Fibroblast of peridontal ligament (primary cell): ENCODE results near the gene KIF1B.

Experiments used
- DNase-seq: peaks from one replicate; pipeline ENCODE4 v3.0.0-alpha.2; 2010; ENCODE audit errors: extremely low read depth

The KIF1B gene

DNA sequence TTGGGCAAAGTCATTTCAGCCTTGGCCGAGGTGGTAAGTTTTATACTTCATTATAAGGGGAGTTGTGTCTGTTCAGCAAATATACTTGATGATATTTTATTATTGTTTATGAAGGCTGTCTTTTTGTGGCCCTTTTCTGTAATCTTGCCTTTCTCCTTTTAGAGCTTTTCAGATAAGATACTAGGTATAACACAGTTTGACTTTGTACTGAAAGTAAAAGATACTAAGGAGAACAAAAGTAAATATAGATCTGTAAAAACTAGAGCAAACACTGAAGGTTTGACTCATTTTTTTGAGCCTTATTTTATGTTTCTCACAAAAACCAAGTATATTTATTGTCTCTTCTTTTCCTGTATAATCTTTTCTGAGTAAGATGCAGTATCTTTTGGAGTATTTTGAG lies 61.9 kb downstream of the KIF1B start:
- DNase-seq, result no peak

DNA sequence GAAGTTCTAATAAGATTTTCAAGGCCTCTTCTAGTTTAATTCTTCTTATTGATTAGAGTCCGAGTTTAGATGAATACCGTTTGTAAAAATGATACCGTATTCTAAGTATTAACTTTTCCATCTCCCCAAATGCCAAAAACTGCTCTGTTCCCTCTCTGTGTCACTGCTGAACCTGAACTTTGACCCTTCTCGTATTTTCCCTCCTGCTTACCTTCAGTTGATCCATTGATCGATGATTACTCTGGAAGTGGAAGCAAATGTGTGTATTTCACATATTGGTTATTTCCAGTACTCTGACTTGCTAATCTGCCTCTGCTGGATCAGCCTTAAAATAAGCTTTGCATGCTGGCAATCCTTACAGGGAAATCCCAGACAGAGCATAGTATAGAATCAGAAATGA lies 68.5 kb downstream of the KIF1B start:
- DNase-seq, result no peak

DNA sequence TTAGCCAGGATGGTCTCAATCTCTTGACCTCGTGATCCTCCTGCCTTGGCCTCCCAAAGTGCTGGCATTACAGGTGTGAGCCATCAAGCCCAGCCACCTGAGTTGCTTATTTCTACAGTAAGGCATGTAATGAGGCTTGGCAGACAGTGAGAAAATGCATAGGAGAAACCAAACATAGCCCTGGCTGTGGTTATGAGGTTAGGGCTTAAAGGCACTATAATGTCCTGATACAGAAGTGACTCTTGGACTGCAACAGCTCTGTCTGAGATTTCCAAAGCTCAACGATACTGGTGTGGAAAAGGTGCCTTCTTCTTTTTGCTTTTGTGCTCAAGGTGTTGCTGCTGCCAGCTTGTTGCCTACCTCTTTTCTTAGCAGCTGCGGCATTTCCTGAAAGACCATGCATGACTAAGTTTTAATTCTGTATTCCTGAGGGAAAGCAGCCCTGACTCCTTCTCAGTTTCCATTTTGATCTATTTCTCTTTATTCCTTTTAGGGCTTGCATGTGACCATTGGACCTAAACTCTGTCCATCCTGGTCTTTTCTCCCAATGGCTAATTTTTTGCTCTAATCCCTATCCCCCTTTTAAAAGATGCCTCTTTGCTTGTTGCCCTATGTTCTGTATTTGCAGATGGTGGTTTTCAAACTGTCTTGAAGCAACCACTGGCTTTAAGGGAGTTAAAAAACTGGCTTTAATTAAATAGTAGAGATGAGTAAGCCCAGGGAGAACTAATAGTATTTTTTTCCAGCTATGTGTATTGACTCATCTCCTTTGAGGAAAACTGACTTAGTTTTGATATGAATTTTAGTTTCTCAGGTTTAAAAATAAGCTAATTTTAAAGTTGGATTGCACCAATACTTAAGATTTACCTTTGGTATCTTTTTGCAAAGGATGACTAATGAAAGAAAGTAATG lies 70.3 kb downstream of the KIF1B start:
- peak; percentile 79 for DNase-seq

DNA sequence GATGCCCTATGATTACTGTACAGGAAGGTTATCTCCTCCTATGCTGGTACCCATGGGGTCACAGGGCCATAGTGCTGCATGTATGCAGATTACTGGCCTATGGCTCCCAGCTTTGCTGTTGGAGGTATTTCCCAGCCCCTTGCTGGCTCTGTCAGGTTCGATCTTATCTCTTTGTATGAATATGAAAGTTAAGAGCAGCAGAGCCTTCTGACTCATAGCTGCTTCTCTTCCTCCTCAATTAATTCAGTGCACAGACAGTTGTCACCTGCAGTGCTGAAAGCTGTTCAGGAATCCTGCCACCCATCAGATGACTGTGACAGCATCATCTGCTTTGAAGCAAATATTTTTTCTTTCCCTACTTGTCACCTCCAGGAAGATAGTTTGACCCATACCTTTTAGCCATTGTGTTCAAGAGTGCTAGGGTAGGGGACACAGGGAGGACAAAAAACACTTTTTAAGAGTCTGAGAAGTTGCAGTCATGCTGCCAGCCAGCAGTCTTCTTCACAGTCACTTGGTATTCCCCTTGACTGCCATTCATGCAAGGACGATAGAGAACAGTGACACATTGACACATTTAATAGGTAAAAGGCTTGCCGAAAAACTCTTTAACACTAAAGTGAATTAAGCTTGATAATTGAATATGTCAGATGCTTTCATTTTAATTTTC lies 73.1 kb downstream of the KIF1B start:
- no peak for DNase-seq

DNA sequence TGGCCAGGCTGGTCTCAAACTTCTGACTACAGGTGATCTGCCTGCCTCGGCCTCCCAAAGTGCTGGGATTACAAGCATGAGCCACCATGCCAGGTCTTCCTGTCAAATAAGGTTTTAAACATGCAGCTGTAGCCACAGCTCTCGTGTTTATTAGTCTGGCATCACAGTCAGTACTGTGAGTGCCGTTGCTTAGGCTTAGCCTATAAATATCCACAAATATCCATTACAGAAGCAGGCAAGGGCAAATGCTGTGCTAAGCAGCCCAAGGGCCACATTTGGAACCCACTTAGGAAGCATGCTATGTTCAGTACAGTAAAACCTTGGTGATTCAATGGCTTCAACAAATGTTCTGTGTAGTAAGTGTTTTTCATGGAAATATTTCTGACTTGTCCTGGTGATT lies 75.9 kb downstream of the KIF1B start:
- no peak for DNase-seq

DNA sequence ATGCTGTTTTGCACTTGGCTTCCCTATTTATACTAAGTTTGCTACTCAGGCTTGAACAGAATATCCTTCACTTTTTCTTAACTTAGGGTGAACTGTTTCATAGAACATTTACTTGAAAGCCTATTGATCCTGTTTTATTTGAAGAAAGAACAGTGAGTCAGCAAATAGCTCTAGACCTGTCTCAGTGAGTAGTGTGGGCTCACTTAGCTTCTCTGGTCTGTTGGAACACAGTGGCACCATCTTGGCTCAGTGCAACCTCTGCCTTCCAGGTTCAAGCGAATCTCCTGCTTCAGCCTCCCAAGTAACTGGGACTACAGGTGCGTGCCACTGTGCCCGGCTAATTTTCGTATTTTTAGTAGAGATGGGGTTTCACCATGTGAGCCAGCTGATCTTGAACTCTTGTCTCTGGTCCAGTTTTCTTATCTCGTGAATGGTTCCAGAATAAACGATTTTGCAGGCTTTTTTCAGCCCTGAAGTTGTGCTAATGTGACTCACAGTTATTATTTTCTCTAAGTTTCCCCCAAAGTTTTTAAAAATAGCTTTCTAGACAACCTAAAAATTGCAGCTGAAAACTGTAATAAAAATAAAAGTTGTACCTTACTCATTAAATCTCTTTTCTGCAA lies 76.8 kb downstream of the KIF1B start:
- no peak for DNase-seq

DNA sequence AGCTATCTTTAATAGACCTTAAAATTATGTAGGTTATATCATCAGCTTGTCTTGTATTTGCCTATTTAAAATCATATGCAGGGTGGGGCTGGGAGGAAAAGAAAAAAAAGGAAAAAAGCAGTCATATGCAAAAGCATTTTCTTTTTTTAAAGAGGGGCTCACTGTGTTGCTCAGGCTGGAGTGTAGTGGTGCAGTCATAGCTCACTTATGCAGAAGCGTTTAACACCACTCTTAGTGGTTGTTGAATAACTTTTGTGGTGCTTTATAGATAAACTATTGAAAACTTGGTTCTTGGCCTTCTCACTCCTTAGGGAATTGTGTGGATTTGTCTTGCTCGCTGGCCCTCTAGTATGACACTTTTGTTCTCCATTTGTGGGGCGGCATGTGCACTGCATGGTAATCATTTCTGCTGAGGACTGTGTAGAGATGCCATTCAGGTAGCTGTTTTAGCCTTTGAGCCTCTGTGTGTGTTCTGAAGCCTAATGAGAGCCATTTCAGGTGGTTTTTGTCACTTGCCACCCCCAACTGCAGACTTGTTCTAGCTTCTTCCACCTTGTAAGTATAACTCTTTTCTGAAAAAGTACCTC lies 77.8 kb downstream of the KIF1B start:
- DNase-seq, result no peak

DNA sequence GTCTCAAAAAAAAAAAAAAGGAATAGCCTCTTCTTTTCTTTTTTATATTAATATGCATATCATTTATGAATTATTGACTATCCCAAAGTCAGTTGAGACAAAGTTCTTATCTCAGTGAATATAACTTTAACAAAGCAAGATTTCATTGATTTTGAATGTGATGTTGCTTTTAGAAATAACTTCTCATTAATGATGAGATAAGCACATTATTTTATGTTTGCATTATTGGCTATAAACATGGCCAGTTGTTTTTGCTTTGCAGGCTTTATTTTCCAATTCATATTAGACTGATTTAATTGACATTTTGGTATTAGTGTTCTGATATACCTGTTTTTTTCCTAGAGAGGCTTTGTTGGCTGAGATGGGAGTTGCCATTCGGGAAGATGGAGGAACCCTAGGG lies 81.3 kb downstream of the KIF1B start:
- DNase-seq, result no peak

DNA sequence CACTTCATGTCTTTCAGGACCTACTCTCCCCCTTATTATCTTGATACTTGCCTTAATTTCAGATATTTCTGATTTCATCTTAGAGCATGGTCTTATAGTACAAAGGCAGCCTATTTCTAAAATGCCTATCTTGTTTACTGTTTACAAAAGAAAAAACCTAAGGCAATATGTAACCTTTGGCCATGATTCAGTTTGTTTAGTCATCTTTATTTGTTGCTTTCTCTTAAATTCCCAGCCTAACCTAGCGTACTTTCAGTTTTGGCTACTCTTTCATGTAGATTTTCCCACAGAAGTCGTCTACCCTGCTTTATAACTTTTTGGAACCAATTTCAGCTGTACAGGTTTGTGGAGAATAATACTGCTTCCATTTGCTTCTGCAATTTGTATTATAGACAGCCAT lies 81.8 kb downstream of the KIF1B start:
- DNase-seq, result peak; percentile 32

DNA sequence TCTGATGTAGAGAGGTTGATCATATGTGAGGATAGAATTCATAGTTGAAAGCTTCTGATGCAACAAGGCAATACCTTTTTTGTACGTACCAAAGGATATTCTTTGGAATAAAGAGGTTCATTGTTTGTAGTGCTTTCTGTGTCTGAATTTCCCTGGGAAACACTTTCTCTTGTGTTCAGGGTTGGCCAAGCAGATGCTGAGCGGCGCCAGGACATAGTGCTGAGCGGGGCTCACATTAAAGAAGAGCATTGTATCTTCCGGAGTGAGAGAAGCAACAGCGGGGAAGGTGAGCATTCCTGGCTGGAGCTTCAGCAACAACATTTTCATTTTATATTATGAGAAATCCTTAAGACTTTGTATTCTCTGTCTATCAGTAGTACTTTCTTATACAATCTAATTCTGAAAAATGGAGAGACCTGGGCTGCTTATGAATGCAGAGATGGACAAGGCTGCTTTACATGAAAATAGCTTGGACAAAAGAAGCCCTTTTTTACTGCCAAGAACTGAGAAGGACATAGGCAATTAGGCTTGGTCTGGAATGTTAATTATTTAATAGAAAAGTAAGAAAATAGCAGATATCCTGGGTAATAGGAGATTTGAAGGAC lies 85.2 kb downstream of the KIF1B start:
- DNase-seq, result no peak

DNA sequence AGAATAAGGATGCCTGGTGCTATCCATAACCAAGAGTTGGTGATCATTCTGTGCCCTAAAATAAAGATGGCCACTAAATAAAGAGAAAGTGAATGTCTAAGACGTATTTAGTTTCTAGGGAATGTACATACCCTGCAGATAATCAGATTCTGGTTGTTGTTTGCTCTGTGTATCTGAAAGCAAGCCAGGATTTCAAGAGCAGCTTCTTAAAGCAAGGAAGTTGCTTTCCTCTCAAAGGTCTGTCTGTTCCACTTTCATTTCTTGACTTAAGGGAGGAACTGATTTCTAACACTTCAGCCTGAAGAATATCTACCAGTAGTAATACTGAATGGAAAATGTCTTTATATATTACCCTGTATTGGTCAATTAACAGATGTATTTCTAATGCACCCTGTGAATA lies 88.8 kb downstream of the KIF1B start:
- peak; percentile 33 for DNase-seq

DNA sequence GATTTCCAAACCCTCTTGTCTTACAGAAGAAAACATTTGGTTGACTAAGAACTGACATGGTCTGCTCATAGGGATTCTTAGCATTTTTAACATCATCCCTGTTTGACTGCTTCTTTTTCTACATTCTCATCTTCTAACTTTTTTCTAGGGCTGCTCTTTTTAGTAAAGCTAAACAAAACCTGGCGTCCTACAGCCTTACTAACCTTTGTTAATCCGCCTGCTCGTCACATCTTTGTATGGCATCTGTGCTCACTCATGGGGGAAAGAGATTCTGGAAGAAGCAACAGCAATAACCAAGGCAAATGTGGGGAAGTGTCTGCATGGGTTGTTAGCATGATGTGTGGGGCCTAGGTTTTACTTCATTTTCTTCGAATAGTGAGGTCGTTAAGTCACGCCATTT lies 92.0 kb downstream of the KIF1B start:
- no peak for DNase-seq

DNA sequence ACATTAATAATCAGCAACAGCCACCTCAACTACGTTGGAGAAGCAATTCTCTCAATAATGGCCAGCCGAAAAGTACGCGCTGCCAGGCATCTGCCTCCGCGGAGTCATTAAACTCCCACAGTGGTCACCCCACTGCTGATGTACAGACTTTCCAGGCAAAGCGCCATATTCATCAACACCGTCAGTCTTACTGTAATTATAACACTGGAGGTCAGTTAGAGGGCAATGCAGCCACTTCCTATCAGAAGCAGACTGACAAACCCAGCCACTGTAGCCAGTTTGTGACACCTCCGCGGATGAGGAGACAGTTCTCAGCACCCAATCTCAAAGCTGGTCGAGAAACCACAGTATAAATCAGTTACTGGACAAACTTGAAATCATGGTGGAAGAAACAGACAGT lies 93.9 kb downstream of the KIF1B start:
- DNase-seq, result no peak

DNA sequence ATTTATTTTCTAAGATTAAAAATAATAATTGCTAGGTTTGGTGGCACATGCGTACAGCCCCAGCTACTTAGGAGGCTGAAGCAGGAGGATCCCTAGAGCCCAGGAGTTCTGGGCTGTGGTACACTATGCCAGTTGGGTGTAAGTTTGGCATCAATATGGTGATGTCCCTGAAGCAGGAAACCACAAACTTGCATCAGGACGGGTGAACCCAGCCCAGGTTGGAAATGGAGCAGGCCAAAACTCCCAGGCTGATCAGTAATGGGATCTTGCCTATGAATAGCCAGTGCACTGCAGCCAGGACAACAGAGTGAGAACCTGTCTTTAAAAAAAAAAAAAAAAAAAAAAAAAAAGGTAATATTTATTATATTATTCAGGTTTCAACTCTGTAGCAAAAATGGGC lies 96.1 kb downstream of the KIF1B start:
- no peak for DNase-seq

DNA sequence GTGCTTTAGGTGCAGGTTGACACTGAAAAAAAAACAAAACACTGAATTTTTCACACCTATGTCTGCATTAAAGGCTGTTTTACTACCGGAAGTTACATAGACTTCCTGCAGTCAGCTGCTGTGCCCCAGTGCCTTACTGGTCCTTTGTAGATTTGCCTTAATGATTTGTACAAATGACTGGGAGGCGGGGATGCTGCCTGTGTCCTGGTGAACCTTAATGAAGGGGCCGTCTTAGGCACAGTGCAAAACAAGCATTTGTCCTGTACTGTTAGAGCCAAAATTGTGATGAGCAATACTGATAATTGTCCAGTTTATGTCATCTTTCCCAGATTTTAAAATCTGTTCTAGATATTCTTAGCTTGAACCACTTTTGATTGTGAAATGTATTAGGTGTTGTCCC lies 97.6 kb downstream of the KIF1B start:
- no peak for DNase-seq

DNA sequence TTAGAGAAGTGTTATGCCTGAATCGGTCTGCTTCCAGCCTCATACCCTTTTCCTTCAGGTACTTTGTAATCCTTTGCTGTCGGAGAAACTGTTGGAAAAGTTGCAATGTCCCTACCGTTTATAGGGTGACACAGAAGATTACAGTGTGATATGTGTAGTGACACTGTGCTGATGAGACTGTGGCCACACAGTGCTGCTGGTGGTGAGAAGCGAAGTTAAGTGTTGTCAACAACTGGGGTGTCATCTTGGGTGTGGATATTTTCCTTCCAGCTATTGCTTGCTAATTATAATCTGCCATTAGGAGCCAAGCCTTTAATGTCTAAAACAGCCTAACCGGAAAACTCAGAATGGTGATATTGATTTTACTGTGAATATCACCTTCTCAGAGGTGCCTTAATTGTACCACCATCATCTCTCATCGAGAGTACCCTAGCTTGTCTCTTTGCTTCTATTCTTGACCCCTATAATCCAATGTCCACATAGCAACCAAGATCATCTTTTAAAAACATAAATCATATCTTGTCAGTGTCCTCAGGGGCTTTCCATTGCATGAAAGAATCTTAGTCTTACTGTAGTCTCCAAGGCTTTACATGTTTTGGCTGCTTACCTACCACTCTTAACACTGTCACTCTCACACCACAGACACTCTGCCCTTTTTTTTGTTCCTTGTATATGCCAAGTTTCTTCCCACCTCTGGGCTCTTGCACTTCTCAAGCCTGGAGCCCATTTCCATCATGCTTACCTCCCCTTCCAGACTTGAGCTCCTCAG lies 99.1 kb downstream of the KIF1B start:
- DNase-seq, result no peak

DNA sequence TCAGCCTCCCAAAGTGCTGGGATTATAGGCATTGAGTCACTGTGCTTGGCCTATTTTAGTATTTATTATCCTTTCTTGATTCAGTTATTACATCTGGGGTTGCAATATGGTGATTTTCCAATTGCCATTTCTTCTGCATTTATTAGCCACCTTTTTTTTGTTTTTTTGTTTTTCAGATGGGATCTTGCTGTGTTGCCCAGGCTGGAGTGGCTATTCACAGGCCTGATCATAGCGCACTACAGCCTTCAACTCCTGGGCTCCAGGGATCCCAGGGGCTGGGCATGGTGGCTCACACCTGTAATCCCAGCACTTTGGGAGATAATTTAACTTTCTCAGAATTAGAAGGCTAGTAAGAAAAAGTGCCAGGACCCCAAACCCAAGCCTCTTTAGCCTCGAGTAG lies 106.4 kb downstream of the KIF1B start:
- no peak for DNase-seq

DNA sequence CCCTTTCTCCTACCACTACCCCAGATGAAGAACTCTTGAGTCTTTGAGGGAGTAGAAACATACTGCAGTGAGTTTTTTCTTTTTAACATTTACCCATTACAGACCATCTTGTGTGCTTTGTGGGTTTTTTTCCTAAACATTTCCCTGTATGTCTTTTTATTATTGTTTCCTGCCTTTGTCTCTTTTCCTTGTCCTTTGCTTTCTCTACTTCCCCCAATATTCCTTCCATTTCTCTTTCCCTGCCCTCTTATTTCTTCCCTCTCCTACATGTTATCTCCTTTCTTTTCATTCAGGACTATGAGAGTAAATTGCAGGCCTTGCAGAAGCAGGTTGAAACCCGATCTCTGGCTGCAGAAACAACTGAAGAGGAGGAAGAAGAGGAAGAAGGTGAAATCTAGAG lies 109.4 kb downstream of the KIF1B start:
- no peak for DNase-seq

DNA sequence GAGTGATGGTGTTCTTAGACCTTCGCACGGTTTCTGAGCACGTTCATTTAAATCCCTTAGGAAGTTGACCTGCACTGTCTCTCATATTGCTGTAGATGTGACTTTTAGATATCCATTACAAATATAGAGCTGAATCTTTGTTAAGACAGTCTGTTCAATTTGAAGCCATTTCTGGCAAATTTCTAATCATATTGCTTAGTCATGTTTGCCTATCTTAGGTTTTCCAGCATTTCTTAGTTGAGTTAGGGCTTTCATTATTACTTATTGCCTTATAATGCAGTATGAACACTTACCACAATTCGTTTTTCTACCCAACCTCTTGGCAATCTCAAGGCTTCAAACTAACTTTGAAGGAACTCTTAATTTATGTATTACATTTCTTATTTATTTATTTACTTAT lies 110.0 kb downstream of the KIF1B start:
- DNase-seq, result no peak

DNA sequence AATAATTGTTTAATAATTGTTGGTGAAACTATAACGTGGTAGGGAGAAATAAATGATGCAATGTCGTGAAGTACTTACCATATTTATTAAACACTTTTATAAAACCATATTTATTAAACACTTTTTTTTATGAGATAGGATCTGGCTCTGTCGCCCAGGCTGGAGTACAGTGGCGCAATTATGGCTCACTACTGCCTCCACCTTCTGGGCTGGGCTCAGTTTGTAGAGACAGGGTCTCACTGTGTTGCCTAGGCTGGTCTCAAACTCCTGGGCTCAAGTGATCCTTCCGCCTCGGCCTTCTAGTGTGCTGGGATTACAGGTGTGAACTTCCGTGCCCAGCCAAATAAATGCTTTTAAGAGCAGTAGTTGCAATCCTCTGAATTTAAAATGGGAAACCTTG lies 112.5 kb downstream of the KIF1B start:
- DNase-seq, result no peak

DNA sequence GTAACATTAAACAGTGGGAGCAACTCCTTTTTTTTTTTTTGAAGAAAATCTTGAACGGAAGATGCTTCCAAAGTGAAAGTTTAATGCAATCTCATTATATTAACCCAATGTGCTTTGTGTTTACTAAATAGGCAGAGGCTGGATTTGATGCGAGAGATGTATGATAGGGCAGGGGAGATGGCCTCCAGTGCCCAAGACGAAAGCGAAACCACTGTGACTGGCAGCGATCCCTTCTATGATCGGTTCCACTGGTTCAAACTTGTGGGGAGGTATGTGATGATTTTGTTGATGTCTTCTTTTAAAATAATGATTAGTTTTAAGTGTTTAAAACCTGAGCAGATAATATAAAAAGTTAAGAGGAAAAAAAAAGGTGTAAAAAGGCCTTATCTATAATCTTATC lies 114.3 kb downstream of the KIF1B start:
- no peak for DNase-seq
